Right renal cortex interstitium (tissue), 3 donors: ENCODE results near the gene SANBR. TPM values are rescaled to one million over a fixed set of nuclear protein-coding genes. Genes with fewer than 3 reads are reported as not detected.

ENCODE experiments used
- DNase-seq, 3 donors: peaks; one replicate each; pipeline ENCODE4 v3.0.0-alpha.2; 2013; ENCODE audit warnings: low read depth in 3 of 3, low spot score in 2 of 3
- polyA plus RNA-seq, 3 donors: library from polyadenylated mRNA; unstranded; fragments of 120-200 nt; gene quantifications; one replicate each; pipeline ENCODE4 v1.2.1, GENCODE V29; 2013; ENCODE audit not compliant: insufficient read length in 3 of 3

Gene SANBR
- polyA plus RNA-seq, 3 donors = 9.8 to 13.4 (median 10.5) TPM

GRCh38 chr2:61085883-61086282, 20.2 kb downstream of the SANBR start:
- no peak for DNase-seq

- no peak for DNase-seq
These were observed 24.1 kb downstream of the SANBR start for GRCh38 chr2:61089797-61090196.

DNA sequence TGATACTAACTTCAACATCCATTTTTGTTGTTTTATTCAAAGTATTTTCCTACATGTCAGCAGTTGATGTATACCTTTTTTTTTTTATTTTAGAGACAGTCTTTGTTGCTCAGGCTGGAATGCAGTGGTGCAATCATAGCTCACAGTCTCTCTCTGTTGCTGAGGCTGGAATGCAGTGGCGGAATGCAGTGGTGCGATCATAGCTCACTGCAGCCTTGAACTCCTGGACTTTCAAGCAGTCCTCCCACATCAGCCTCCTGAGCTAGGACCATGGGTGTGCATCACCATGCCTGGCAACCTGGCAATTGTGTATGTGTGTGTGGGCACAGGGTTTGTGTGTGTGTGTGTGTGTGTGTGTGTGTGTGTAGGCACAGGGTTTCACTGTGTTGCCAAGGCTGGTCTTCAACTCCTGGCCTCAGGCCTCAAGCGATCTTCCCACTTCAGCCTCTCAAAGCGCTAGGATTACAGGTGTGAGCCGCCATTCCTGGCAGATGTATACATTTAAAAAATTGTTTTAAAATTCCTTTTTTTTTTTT, 24.8 kb downstream of the SANBR start:
- DNase-seq = no peak

GRCh38 chr2:61091485-61091884, 25.8 kb downstream of the SANBR start:
- DNase-seq = no peak

- no peak for DNase-seq
These were observed 30.8 kb downstream of the SANBR start for GRCh38 chr2:61096438-61096837.

DNA sequence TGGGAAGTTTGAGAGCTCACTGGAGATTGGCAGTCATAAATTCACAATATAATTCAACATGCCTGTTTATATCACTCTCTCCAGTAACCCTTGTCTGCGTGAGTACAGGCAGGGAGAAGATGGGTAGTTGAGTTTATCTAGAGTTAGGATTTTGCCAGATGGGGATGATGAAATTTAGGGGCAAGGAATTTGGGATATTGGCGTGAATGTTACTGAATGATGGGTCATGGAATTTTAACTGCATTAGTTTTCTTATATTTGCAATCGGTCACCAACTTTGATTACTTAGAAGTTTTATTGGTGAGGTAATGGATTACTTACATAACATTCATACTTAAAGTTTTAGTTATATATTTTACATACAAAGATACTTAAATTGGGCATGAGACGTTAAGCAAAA, 35.1 kb downstream of the SANBR start:
- no peak for DNase-seq

DNA sequence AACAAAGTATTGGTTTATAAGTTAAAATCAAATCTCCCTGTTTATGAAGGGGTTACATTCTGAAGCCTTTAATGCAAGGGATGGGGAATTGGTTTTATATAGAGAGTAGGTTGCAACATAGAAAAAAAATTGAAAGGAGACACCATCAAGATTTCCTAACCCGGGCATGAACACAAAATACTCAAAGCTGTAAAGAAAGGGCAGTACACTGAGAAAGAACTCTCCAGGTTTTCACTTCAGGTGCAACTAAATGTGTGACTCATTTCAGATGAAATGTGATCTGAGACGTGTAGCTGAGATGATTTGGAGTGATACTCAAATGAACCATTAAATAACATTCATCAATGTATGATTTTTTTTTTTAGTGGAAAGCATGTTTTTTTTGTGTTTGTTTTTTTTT, 43.6 kb downstream of the SANBR start:
- no peak for DNase-seq

GRCh38 chr2:61111708-61112107, 46.0 kb downstream of the SANBR start:
- DNase-seq = no peak

DNA sequence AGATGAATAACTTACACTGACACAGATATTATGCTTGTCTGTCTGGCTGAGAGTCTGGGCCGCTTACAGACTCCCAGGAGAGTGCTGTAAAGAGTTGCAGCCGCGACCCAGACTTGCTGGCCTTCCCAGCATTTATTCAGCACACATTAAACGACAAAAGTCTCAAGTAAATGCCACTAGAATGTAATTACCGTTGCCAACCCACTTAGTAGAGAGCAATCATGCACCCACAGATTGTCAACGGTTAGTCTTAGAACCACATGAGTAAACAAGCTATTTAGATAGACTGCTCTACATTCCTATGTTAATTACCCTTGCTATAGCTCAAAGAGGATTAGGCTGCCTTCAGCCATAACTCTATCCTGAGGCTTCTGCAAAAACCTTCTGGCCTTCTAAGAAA, 48.5 kb downstream of the SANBR start:
- no peak for DNase-seq

Other genes with a start within 250 kb of the SANBR start
- 1 to 10 TPM; 7.4 to 8.2 (median 8.1) TPM for gene REL, start 184.3 kb upstream of the SANBR start, polyA plus RNA-seq
- gene PEX13, start 48.2 kb upstream of the SANBR start, polyA plus RNA-seq = 10 to 100 TPM; 28.2 to 29.7 (median 29.0) TPM
- gene PUS10, start 47.6 kb upstream of the SANBR start, polyA plus RNA-seq = 10 to 100 TPM; 10.6 to 13.1 (median 11.9) TPM
- 10 to 100 TPM; 39.6 to 60.0 (median 57.0) TPM for gene C2orf74, start 96.3 kb downstream of the SANBR start, polyA plus RNA-seq